HepG2 (cell line): ENCODE data around the gene PLCB1. TPM values are rescaled to one million over a fixed set of nuclear protein-coding genes. Genes with fewer than 3 reads are reported as not detected.

Experiments used
- ARNT ChIP-seq: fragments of 450-650 bp; IDR thresholded peaks from 2 replicates; pipeline ENCODE4 v1.6.1; 2017
- ISX ChIP-seq: sonication (generic); formaldehyde crosslinking; conservative IDR thresholded peaks from 2 replicates; pipeline ENCODE4 v1.5.0; 2020; ENCODE audit warnings: missing genetic modification reagents
- MED1 ChIP-seq: sonication (generic); formaldehyde crosslinking; IDR thresholded peaks from 2 replicates; pipeline ENCODE4 v1.4.0; 2020; ENCODE audit warnings: missing genetic modification reagents
- SKI ChIP-seq: fragments of 450-650 bp; IDR thresholded peaks from one replicate; pipeline ENCODE4 v1.6.1; 2018; ENCODE audit warnings: mild to moderate bottlenecking; ENCODE audit not compliant: partially characterized antibody
- ZBTB21 ChIP-seq: sonication (generic); formaldehyde crosslinking; IDR thresholded peaks from 2 replicates; pipeline ENCODE4 v1.4.0; 2020; ENCODE audit warnings: missing genetic modification reagents
- ZBTB26 ChIP-seq: IDR thresholded peaks from 2 replicates; pipeline ENCODE4 v1.6.1; 2016; ENCODE audit warnings: missing compliant biosample characterization, missing genetic modification reagents, borderline replicate concordance
- ZBTB39 ChIP-seq: sonication (generic); formaldehyde crosslinking; IDR thresholded peaks from 2 replicates; pipeline ENCODE4 v1.5.0; 2020; ENCODE audit warnings: missing genetic modification reagents
- ZNF101 ChIP-seq: sonication (generic); formaldehyde crosslinking; IDR thresholded peaks from 2 replicates; pipeline ENCODE4 v1.4.0; 2020; ENCODE audit warnings: mild to moderate bottlenecking, low read depth, missing genetic modification reagents, borderline replicate concordance
- ZNF263 ChIP-seq: sonication (generic); formaldehyde crosslinking; IDR thresholded peaks from 2 replicates; pipeline ENCODE4 v1.4.0; 2020; ENCODE audit warnings: missing genetic modification reagents
- ZNF264 ChIP-seq: sonication (generic); formaldehyde crosslinking; IDR thresholded peaks from 2 replicates; pipeline ENCODE4 v1.4.0; 2020; ENCODE audit warnings: missing genetic modification reagents
- ZNF569 ChIP-seq: sonication (generic); formaldehyde crosslinking; IDR thresholded peaks from 2 replicates; pipeline ENCODE4 v1.5.0; 2020; ENCODE audit warnings: mild to moderate bottlenecking, missing genetic modification reagents, moderate library complexity, borderline replicate concordance
- ZNF816 ChIP-seq: sonication (generic); formaldehyde crosslinking; IDR thresholded peaks from 2 replicates; pipeline ENCODE4 v1.8.0; 2022; ENCODE audit warnings: missing genetic modification reagents, mild to moderate bottlenecking, borderline replicate concordance
- ZSCAN12 ChIP-seq: sonication (generic); formaldehyde crosslinking; IDR thresholded peaks from 2 replicates; pipeline ENCODE4 v1.9.0; 2021; ENCODE audit warnings: mild to moderate bottlenecking, missing genetic modification reagents
- polyA plus RNA-seq, 8 experiments: library from polyadenylated mRNA; depleted of rRNA in 3 of 8; stranded (reverse) in 7 of 8; unstranded in 1 of 8; fragments of >200 nt; fragmentation: Illumina TruSeq in 4 of 8; extraction: Trizol in 4 of 8; gene quantifications; 2 replicates each; pipeline versions ENCODE4 v1.2.1 to v1.2.3, GENCODE V29; 2011 to 2016; ENCODE audit warnings: low read depth in 4 of 8, missing spikeins in 1 of 8, mixed read lengths in 1 of 8; ENCODE audit not compliant: insufficient read depth in 1 of 8
- total RNA-seq, 5 experiments: library from RNA; depleted of rRNA; stranded (reverse); fragments of >200 nt; fragmentation: Illumina TruSeq; extraction: Trizol; gene quantifications; 2 replicates each; pipeline ENCODE4 v1.2.3, GENCODE V29; 2016; ENCODE audit warnings: low read depth in 1 of 5
- TF ChIP-seq, protein P1 (sequence below): sonication (generic); formaldehyde crosslinking; IDR thresholded peaks from 2 replicates; pipeline ENCODE4 v1.5.1; 2020; ENCODE audit warnings: mild to moderate bottlenecking, missing genetic modification reagents, borderline replicate concordance
- TF ChIP-seq, protein P2 (sequence below): sonication (generic); formaldehyde crosslinking; IDR thresholded peaks from 2 replicates; pipeline ENCODE4 v1.9.0; 2021; ENCODE audit warnings: missing genetic modification reagents, borderline replicate concordance
- TF ChIP-seq, protein P3 (sequence below): sonication (generic); formaldehyde crosslinking; IDR thresholded peaks from 2 replicates; pipeline ENCODE4 v1.5.0; 2020; ENCODE audit warnings: missing genetic modification reagents

PLCB1 gene
- total and polyA plus RNA-seq, 2 of the 13 experiments (the other 11 are each of a cell fraction or from before 2014, with no cell fraction given), result 42.4 to 55.9 TPM

- TF ChIP-seq ZNF101 (no peak), ZBTB21 (CRISPR knock-in tag) (peak; percentile 64; the same call in 1 of the 2 replicates), ZBTB26 (no peak), ISX (no peak), ZSCAN12 (CRISPR knock-in tag) (no peak), SKI (peak; percentile 87), ZNF263 (no peak), ZBTB39 (CRISPR knock-in tag) (no peak), ZNF569 (CRISPR knock-in tag) (no peak), ARNT (no peak), ZNF816 (no peak), MED1 (CRISPR knock-in tag) (peak; percentile 63), ZNF264 (CRISPR knock-in tag) (no peak)
- TF ChIP-seq, protein P1, sequence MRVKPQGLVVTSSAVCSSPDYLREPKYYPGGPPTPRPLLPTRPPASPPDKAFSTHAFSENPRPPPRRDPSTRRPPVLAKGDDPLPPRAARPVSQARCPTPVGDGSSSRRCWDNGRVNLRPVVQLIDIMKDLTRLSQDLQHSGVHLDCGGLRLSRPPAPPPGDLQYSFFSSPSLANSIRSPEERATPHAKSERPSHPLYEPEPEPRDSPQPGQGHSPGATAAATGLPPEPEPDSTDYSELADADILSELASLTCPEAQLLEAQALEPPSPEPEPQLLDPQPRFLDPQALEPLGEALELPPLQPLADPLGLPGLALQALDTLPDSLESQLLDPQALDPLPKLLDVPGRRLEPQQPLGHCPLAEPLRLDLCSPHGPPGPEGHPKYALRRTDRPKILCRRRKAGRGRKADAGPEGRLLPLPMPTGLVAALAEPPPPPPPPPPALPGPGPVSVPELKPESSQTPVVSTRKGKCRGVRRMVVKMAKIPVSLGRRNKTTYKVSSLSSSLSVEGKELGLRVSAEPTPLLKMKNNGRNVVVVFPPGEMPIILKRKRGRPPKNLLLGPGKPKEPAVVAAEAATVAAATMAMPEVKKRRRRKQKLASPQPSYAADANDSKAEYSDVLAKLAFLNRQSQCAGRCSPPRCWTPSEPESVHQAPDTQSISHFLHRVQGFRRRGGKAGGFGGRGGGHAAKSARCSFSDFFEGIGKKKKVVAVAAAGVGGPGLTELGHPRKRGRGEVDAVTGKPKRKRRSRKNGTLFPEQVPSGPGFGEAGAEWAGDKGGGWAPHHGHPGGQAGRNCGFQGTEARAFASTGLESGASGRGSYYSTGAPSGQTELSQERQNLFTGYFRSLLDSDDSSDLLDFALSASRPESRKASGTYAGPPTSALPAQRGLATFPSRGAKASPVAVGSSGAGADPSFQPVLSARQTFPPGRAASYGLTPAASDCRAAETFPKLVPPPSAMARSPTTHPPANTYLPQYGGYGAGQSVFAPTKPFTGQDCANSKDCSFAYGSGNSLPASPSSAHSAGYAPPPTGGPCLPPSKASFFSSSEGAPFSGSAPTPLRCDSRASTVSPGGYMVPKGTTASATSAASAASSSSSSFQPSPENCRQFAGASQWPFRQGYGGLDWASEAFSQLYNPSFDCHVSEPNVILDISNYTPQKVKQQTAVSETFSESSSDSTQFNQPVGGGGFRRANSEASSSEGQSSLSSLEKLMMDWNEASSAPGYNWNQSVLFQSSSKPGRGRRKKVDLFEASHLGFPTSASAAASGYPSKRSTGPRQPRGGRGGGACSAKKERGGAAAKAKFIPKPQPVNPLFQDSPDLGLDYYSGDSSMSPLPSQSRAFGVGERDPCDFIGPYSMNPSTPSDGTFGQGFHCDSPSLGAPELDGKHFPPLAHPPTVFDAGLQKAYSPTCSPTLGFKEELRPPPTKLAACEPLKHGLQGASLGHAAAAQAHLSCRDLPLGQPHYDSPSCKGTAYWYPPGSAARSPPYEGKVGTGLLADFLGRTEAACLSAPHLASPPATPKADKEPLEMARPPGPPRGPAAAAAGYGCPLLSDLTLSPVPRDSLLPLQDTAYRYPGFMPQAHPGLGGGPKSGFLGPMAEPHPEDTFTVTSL (CRISPR knock-in tag), result peak; percentile 94; the same call in 1 of the 2 replicates
- TF ChIP-seq, protein P2, sequence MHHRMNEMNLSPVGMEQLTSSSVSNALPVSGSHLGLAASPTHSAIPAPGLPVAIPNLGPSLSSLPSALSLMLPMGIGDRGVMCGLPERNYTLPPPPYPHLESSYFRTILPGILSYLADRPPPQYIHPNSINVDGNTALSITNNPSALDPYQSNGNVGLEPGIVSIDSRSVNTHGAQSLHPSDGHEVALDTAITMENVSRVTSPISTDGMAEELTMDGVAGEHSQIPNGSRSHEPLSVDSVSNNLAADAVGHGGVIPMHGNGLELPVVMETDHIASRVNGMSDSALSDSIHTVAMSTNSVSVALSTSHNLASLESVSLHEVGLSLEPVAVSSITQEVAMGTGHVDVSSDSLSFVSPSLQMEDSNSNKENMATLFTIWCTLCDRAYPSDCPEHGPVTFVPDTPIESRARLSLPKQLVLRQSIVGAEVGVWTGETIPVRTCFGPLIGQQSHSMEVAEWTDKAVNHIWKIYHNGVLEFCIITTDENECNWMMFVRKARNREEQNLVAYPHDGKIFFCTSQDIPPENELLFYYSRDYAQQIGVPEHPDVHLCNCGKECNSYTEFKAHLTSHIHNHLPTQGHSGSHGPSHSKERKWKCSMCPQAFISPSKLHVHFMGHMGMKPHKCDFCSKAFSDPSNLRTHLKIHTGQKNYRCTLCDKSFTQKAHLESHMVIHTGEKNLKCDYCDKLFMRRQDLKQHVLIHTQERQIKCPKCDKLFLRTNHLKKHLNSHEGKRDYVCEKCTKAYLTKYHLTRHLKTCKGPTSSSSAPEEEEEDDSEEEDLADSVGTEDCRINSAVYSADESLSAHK (CRISPR knock-in tag), result no peak
- TF ChIP-seq, protein P3, sequence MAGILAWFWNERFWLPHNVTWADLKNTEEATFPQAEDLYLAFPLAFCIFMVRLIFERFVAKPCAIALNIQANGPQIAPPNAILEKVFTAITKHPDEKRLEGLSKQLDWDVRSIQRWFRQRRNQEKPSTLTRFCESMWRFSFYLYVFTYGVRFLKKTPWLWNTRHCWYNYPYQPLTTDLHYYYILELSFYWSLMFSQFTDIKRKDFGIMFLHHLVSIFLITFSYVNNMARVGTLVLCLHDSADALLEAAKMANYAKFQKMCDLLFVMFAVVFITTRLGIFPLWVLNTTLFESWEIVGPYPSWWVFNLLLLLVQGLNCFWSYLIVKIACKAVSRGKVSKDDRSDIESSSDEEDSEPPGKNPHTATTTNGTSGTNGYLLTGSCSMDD (CRISPR knock-in tag), result no peak
These were observed 199.0 kb downstream of the PLCB1 start (continued) for GRCh38 chr20:8330785-8331695.
